ENCODE data around the gene HS3ST5.
"Not testable (repeated sequence)": the region's sequence is repeated elsewhere in the genome, so short reads cannot be mapped to it uniquely, and the experiment has no call there.

The HS3ST5 gene

DNA sequence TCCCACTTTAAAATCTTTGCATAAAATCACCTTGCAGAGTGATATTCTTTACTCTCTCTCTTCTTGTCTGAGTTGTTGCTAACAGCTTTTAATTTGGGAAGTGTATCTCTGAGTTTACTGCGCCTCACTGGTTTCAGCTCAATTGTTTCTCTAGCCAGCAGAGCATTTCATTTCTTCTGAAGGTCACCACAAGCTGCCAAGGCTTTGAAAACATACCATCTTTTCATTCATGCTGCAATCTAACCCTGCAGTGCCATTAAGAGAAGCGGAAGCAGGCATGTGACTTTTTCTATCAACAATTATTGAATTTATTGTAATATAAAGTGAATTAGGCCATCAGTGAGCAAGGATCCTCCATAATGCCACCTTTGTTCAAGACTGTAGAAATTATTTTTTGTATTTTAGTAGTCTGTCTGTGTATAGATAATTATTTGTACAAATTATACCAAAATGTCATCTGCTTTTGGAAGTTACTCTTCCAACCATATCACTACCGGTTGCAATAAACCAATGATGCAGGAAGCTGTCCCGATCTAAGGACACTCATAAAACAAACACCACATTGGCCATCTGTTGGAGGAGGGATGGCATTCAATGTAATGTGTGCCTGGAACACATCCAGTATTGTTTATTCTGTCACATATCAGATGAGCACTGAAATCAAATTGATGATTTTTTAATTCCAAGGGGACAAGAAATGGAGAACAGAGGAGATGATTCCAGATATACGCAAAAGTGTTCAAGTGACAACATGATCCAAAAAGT lies 26.8 kb downstream of the HS3ST5 start:
- TF ChIP-seq, protein P1, sequence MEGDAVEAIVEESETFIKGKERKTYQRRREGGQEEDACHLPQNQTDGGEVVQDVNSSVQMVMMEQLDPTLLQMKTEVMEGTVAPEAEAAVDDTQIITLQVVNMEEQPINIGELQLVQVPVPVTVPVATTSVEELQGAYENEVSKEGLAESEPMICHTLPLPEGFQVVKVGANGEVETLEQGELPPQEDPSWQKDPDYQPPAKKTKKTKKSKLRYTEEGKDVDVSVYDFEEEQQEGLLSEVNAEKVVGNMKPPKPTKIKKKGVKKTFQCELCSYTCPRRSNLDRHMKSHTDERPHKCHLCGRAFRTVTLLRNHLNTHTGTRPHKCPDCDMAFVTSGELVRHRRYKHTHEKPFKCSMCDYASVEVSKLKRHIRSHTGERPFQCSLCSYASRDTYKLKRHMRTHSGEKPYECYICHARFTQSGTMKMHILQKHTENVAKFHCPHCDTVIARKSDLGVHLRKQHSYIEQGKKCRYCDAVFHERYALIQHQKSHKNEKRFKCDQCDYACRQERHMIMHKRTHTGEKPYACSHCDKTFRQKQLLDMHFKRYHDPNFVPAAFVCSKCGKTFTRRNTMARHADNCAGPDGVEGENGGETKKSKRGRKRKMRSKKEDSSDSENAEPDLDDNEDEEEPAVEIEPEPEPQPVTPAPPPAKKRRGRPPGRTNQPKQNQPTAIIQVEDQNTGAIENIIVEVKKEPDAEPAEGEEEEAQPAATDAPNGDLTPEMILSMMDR (IDR thresholded peaks at IDR 0.05; ENCODE audit: insufficient read depth, low read depth, low read length, missing control alignments) = no peak
- H3K4me3 ChIP-seq (ENCODE audit: low read length) = no peak overlapping the region
- no peak for DNase-seq (ENCODE audit: low read depth)

DNA sequence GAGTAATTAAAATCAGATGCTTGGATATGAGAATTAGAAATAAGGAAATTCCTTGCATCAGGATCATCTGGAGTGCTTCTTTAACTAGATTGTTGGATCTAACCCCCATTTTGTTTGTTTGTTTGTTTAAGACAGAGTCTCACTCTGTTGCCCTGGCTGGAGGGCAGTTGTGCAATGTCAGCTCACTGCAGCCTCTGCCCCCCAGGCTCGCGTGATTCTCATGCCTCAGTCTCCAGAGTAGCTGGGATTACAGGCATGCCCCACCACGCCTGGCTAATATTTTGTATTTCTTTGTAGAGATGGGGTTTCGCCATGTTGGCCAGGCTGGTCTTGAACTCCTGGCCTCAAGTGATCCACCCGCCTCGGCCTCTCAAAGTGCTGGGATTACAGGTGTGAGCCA lies 29.0 kb downstream of the HS3ST5 start:
- H3K4me3 ChIP-seq (ENCODE audit: low read length); DNase-seq (ENCODE audit: low read depth): not testable (repeated sequence)

DNA sequence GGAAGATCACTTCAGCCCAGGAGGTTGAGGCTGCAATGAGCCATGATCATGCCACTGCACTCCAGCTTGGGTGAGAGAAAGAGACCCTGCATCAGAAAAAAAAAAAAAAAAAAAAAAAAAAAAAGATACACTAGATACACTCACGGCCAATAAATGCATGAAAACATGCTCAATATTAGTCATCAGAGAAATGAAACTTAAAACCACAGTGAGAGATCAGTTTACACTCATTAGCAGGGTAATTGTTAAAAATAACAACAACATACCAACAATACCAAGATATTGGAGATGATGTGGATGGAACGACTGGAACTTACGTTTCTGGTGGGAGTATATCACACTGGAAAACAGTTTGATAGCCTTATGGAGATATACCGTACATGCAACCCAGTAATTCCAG lies 29.9 kb downstream of the HS3ST5 start:
- no peak overlapping the region for H3K4me3 ChIP-seq (ENCODE audit: low read length)
- no peak for DNase-seq (ENCODE audit: low read depth)
- TF ChIP-seq, protein P1 (IDR thresholded peaks at IDR 0.05; ENCODE audit: insufficient read depth, low read depth, low read length, missing control alignments) = no peak

DNA sequence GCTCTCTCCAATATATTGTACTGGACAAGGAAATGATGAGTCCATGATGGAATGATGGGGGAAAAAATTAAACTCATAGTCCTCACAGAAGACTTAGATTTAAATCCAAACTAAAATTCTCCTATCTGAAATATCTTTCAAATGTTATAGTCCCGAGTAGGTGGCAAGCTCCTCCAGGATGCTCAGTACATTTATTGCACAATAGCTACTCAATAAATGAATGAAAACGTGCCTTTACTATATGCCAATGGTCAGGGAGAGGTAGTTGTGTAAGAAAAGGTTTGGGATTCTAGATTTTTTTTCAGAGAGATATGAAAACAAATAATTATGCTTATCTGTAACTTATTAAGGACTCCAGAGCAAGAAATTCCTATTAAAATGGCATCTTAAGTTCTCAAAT lies 32.8 kb downstream of the HS3ST5 start:
- DNase-seq (ENCODE audit: low read depth) = no peak
- no peak overlapping the region for H3K4me3 ChIP-seq (ENCODE audit: low read length)
- TF ChIP-seq, protein P1 (IDR thresholded peaks at IDR 0.05; ENCODE audit: insufficient read depth, low read depth, low read length, missing control alignments) = no peak

DNA sequence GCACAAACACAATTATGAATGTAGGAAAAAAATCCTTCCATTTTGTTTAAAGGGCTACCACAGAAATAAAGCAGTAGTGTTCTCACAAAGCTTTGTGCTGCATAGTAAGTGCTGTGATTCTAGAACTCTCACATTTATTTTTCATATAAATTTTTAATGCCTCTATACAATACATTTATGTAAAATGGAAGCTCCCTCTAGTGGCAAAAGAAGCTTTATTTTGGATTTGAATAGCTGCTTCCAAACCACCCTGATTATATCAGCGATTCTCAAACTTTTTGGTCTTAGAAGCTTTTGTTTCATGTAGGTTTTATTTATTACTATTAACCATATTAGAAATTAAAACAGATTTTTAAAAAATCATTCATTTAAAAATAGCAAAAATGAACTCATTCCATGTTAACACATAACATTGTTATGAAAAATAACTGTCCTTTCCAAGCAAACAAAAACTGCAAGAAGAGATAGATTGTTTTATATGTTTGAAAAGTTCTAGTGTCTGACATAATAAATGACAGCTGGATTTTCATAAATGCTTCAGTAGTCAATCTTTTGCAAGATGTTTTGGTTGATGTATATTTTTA lies 38.4 kb downstream of the HS3ST5 start:
- TF ChIP-seq, protein P1 (IDR thresholded peaks at IDR 0.05; ENCODE audit: insufficient read depth, low read depth, low read length, missing control alignments) = peak; percentile 54
- peak; percentile 40 for DNase-seq (ENCODE audit: low read depth)

DNA sequence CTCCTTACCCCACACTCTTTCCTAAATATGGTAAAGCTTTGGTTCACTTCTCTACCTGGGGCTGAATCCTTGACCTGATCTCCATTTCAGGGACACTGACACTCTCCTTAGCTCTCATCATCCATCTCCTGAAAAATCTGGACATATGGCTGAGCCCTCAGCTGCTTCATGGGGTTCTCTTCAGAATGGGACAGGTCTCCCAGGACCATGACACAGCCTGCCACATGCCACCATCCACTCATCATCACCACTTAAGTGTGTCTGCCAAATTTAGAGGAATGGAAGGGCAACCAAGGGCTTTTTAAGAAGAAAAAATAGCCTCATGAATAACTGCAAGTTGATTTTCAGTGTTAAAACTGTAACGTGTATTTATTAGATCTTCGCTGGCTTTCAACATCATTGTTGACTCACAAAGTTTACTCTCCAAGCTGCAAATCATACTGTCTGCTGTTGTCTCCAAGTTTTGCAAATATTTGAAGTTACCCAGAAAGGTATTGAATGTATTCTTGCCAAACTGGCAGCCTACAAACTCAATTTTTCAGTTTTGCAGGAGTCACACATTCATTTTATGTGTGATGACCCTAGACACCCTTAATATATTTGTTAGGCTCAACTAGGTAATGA lies 41.1 kb downstream of the HS3ST5 start:
- DNase-seq (ENCODE audit: low read depth) = no peak
- H3K4me3 ChIP-seq (ENCODE audit: low read length) = no peak overlapping the region
- TF ChIP-seq, protein P1 (IDR thresholded peaks at IDR 0.05; ENCODE audit: insufficient read depth, low read depth, low read length, missing control alignments) = no peak

More for the DNA sequence above, 38.4 kb downstream of the HS3ST5 start:
- no peak overlapping the region for H3K4me3 ChIP-seq (ENCODE audit: low read length)

DNA sequence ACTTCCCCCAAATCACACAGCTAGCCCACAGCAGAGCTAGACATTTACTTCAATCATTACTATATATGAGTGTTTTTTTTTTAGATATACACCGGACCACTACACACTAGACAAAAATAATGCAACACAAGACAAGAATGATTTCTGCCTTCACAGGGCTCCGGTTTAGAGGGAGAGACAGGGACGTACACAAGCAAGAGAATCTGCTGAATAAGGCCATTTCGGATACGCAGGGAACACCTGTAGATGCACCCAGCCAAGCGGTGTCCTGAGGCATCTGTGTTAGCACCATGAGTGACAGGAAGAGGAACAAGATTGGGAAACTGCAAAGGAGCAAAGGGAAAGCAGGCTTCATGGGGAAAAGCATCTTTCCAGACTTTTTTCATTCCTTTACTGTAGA lies 45.7 kb downstream of the HS3ST5 start:
- no peak for DNase-seq (ENCODE audit: low read depth)

More for the DNA sequence above, 45.7 kb downstream of the HS3ST5 start:
- H3K4me3 ChIP-seq (ENCODE audit: low read length) = no peak overlapping the region
- TF ChIP-seq, protein P1 (IDR thresholded peaks at IDR 0.05; ENCODE audit: insufficient read depth, low read depth, low read length, missing control alignments) = no peak

Data from epithelial cell of esophagus (primary cell).